Cardiac fibroblast (primary cell): Measurements from ENCODE around the gene RABL2B.
A peak's percentile ranks its signal among the peaks of the same experiment; 100 is the strongest.

Source experiments
- DNase-seq, 2 donors: peaks; one replicate each; pipeline versions ENCODE4 v3.0.0 to v3.0.0-alpha.2; 2010; ENCODE audit warnings: low read depth in 2 of 2
- H3K4me3 ChIP-seq, 2 donors: replicated peaks in 1 of 2; 1 replicate in 1 of 2; 2 replicates in 1 of 2; pipeline ENCODE4 v1.5.1; 2011; ENCODE audit warnings: low read depth in 2 of 2, low read length in 2 of 2, mild to moderate bottlenecking in 2 of 2, moderate library complexity in 1 of 2
- TF ChIP-seq, protein P1 (sequence below): IDR thresholded peaks from one replicate; pipeline ENCODE4 v1.5.1; 2011; ENCODE audit warnings: low read depth, mild to moderate bottlenecking, low read length, inconsistent platforms

The RABL2B gene

DNA sequence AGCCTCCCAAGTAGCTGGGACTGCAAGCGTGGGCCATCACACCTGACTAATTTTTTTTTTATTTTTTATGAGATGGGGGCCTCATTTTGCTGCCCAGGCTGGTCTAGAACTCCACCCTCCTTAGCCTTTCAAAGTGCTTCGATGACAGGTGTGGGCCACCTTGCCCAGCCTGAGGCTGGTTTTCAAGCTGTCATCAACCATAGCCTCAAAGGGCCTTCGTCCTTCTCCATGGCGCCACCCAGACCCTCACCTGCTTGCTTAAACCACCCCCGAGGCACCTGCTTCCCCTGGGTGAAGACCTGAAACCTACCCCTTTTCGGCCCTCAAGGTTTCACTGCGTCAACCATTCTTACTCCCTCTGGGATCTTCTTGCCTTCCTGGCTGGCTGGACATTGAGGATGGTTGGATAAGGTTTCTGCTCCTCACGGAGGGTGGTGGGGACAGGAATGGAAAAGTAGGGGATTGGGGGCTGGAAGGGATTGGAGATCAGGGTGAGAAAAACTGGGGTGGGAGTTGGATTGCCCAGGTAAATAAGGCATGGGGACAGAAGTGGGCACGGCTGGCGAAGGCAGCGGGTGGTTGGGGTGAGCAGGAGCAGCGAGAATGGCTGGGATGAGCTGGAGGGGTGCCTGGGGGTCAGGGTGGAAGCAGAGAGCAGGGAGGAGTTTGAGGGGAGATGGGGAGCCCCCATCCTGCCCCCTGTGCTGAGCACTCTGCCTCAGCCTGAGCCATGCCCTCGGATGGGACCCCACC lies 48.3 kb downstream of the RABL2B start:
- TF ChIP-seq, protein P1, sequence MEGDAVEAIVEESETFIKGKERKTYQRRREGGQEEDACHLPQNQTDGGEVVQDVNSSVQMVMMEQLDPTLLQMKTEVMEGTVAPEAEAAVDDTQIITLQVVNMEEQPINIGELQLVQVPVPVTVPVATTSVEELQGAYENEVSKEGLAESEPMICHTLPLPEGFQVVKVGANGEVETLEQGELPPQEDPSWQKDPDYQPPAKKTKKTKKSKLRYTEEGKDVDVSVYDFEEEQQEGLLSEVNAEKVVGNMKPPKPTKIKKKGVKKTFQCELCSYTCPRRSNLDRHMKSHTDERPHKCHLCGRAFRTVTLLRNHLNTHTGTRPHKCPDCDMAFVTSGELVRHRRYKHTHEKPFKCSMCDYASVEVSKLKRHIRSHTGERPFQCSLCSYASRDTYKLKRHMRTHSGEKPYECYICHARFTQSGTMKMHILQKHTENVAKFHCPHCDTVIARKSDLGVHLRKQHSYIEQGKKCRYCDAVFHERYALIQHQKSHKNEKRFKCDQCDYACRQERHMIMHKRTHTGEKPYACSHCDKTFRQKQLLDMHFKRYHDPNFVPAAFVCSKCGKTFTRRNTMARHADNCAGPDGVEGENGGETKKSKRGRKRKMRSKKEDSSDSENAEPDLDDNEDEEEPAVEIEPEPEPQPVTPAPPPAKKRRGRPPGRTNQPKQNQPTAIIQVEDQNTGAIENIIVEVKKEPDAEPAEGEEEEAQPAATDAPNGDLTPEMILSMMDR: no peak
- no peak for DNase-seq
- no peak overlapping the region for H3K4me3 ChIP-seq

DNA sequence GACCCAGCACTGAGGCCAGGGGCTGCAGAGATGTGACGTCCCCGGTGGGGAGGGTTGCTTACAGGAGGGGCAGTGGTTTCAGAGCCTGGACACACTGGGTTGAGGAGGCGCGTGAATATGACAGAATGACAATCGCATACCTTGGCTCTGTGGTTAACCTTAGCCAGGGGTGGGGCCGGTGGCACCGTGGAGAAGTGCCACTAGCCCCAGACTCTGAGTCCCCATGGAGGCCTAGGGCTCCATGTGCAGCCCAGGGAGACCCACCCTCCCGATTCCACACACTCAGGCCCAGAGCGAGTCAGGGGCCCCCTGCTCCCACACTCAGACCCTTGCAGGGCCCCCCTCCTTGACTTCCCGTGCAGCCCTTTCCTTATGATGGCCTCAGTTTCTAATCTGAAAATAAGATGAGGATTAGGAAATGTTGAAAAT lies 49.1 kb downstream of the RABL2B start:
- TF ChIP-seq, protein P1: no peak
- H3K4me3 ChIP-seq: no peak overlapping the region
- no peak for DNase-seq

DNA sequence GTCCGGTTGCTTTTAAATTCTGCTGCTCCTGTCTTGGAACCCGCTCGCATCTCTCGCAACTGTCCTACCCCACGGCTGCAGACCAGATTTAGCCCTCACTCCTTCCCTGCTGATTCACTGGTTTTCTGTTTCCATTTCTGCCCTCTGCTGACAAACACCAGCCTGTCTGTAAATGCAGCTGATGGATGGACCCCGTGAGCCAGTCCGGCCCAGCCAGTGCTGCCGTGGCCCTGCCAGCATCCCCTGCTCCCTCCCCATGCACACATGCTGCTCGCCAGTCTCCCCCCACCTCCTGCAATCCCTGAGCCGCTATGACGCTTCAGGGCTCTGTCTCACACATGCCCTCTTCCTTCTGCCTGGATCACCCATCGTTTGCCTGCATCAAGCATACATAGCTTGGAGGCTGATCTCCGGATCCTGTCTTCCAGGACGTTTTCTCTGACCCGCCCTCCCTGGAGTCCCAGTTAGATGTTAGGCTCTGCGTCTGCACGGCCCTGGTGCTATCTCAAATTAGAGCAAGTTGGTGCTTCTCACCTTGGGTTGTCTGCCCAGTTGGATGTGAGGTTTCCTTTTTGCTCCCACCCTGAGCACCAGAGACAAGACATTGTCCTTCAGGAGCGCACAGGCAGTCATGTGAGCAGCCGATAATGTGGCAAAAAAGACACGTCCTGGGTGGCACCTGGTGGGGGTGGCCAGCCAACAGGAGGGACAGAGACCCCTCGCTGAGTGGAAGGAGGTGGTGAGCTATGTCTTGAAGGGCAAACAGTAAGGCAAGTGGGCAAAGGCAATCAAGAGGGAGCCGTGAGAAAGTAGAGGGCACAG lies 49.7 kb downstream of the RABL2B start:
- H3K4me3 ChIP-seq: no peak overlapping the region
- TF ChIP-seq, protein P1: no peak
- peak; percentile 19 to 20 for DNase-seq

DNA sequence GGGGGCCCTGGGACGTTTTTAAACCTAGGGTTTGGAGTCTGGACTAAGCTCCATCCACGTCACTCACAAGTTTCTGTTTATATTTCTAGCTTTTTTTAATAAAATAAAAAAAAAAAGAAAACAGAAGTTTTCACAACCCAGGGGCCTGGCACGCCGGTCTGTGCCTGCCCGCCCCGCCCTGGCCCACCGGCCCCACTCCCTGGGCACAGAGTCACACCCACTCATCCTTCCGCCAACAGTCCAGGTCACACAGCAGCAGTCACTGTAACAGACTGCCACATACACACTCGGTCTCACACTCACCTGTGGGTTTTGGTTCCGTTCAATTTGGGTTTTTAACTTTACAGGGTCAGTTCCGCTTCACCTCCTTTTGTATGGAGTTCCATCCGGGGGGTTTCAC lies 50.8 kb downstream of the RABL2B start:
- no peak for DNase-seq

DNA sequence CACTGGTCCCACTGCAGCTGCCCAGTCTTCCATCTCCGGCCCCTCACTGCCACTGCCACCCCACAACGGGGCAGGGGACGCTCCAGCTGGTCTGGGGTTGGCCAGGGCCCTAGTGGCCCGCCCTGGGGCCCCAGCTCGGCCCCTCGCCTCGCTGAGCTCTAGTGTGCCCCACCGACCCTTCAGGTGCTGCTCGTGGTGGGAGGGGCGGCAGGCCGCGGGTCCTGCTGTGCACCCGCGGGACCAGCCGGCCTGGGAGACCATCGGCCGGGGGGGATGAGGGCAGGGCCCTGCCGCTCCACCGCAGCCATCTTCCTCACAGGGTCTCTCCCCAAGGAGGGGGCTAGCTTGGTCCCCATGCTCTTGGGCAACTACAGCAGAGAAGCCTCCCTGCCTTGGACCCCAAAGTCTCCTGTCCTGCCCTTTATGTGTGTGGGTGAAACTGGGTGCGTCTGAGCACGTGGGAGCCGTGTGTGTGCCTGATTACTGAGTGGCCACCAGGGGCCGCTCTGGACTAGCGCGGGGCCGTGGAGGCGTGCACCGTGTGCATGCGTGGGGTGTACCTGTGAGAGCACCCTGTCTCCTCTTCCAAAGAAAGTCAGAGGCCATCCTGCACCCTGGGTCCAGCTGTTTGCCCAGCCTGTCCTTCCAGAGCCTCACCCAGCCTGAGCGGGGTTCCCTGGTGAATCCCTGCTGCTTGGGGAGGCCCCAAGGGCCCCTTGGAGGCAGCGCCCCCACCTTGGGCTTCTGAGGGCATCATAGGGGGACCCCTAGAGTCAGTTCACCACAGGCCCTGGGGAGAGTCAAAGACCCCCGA lies 51.4 kb downstream of the RABL2B start:
- TF ChIP-seq, protein P1: peak; percentile 89
- H3K4me3 ChIP-seq: peak overlapping the region in 1 of 2 donors; percentile 10
- peak; percentile 50 to 54 for DNase-seq

More for the DNA sequence above, 50.8 kb downstream of the RABL2B start:
- TF ChIP-seq, protein P1: no peak
- no peak overlapping the region for H3K4me3 ChIP-seq

DNA sequence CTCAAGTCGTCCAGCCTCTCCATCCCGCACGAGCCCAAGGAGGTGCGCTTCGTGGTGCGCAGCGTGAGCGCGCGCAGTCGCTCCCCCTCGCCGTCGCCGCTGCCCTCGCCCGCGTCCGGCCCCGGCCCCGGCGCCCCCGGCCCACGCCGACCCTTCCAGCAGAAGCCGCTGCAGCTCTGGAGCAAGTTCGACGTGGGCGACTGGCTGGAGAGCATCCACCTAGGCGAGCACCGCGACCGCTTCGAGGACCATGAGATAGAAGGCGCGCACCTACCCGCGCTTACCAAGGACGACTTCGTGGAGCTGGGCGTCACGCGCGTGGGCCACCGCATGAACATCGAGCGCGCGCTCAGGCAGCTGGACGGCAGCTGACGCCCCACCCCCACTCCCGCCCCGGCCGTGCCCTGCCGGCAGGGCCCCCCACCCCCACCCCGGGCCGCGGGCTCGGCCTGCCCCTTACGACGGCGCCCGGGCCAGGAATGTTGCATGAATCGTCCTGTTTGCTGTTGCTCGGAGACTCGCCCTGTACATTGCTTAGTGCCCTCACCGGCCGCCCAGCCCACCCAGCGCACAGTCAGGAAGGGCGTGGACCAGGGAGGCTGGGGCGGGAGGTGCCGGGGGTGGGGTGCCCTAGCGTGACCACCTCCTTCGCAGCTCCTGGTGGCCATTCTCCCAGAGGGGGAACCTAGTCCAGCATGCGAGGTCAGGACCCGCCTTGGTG lies 52.3 kb downstream of the RABL2B start:
- TF ChIP-seq, protein P1: no peak
- peak; percentile 22 to 29 for DNase-seq
- H3K4me3 ChIP-seq: no peak overlapping the region
